CD4-positive, alpha-beta T cell treated with Interleukin-15 for 1 hour (primary cell): ENCODE results near the gene ITGB4.

ENCODE experiments used
- DNase-seq: peaks from one replicate; pipeline ENCODE4 v3.0.0-alpha.2; 2020

The ITGB4 gene

GRCh38 chr17:75803883-75804282, 82.6 kb downstream of the ITGB4 start:
- DNase-seq, result no peak

GRCh38 chr17:75806822-75807500, 85.7 kb downstream of the ITGB4 start:
- DNase-seq, result peak; percentile 2
